Stimulated activated CD8-positive, alpha-beta memory T cell treated with anti-CD3 and anti-CD28 coated beads, Interleukin-7, amount 100 ng/mL, for 1 hour (primary cell): Measurements from ENCODE around the gene GAS2L2.

ENCODE experiments used
- DNase-seq, 2 donors: peaks; one replicate each; pipeline ENCODE4 v3.0.0-alpha.2; 2020; ENCODE audit warnings: low read depth in 2 of 2

The GAS2L2 gene

GRCh38 chr17:35752945-35753764 is at the start of gene GAS2L2:
Gene GAS2L2, minus strand, starts transcription at chr17:35753239. Its CDS starts 389 bp downstream, at chr17:35752850.
- DNase-seq = no peak

GRCh38 chr17:35801583-35802224 is 48.7 kb upstream of the GAS2L2 start:
- no peak for DNase-seq

DNA sequence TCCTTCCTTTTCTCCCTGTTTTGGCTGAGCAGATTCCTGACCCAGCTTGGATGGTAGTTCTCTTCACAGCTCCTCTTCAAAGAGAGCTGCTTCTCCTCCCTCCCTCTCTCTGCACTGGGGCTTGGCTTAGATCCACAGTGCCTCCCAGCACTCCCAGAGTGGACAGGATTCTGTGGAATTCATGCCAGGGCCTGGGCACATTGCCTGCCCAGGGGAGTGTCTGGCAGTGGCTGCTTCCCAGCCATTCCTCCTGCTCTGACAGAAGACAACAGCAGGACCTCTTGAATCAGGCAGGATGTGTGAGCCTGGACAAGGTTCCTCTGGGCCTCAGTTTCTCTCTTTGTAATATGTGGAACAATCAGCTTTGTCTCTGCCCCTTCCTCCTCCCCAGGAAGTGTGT is 46.9 kb upstream of the GAS2L2 start:
- DNase-seq = no peak

DNA sequence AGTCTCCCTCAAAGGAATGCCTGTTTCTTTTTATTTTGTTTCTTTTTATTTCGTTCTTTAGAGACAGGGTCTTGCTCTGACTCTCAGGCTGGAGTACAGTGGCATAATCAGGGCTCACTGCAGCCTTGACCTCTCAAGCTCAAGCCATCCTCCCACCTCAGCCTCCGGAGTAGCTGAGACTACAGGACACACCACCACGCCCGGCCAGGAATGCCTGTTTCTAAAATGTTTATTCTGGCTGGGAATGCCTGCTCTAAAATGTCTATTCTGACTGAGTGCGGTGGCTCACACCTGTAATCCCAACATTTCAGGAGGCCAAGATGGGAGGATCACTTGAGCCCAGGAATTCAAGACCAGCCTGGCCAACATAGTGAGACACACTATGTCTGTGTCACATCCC is 44.9 kb upstream of the GAS2L2 start:
- DNase-seq = no peak

DNA sequence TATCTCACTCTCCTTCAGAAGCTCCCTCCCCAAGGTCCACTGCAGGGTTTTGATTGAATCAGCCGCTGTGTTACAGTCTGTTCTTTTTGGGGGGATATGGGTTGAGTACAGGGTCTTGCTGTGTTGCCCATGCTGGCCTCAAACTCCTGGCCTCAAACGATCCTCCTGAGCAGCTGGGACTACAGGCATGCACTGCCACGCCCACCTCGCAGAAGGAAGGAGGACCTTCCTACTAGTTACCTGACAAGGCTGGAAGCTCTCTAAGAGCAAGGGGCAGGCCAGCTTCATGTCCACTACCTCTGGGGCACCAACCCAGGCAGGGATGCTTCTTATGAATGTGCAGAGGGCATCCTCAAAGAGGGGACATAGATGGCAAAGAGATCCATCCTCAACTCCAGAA is 44.3 kb upstream of the GAS2L2 start:
- DNase-seq = no peak

GRCh38 chr17:35796942-35797341 is 43.9 kb upstream of the GAS2L2 start:
- DNase-seq = no peak

DNA sequence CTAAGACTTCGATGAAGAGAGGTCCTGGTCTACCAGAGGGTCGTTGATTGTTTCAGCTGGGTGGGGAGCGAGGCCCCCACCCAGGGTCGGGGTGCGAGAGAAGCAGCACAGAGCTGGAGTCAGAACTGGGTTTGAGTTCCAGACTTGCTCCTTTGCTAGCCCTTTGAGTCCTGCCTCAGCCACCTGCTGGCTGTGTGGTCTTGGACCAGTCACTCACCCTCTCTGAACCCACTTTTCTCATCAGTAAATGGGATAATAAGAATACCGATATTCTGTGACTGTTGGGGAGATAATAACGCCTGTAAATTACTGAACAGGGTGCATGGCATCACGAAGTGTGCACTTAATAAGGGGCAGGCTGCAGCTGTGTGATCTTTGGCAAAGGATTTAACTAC is 42.8 kb upstream of the GAS2L2 start:
- no peak for DNase-seq

DNA sequence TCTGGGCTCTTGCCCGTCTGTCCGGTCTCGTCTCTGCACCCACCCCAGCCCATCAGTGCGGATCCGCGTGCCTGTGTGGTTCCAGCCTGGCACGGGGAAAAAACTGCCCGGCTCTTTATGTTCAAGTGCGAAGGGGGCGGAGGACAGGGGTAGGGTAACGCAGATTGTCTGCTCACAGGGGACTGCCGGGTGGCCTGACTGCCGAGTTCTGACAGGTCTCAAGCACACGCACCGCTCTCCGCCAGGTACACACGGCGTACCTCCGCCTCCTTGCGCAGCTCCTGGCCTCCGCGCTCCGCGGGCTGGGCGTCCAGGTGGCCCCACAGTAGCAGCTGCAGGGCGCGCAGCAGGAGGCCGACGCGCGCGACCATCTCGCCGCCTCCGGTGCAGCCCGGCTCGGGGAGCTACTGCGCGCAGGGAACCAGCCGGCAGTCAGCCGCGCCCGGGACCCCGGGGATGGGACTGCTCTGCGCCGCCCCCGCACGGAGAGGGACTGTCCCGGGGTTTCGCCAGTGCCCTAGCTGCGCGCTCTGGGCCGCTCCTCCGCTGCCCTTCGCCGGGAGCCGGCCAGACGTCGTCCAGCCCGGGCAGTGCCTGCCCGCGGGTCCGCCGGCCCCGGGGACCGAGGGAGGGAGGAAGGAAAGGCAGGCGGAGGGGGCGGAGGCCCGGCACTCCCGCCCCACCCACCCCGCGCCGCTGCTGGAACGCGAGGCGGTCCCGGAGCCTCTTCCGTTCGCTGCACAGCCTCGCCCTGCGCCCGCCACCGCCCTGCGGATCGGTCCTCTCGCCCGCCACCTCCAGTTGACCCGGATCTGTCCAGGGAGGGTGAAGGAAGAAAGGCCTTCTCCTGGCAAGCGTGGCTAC is 42.2 kb upstream of the GAS2L2 start, which contains the start of gene MMP28:
Gene MMP28, minus strand, starts transcription at position 635 of the 864 bp plus-strand sequence. Its CDS starts 264 bp downstream, at position 371.
- DNase-seq = no peak

DNA sequence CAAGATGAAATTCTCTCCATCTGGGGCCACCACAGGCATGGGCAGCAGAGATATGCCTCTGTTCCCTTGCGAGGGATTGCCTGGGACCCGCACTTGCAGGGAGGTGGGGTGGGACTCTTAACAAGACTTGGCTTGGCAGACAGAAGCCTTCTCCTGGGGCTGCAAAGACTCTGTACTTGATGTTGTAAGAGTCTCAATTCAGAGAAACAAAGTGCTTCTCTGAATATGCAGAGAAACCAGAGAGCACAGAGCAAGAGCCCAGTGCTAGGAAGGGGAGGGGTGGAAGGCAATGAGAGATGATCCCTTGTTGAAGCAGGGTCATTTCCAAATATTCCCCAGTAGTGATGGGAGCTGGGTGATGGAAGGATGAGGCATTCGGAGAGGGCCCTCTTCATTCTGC is 40.2 kb upstream of the GAS2L2 start:
- no peak for DNase-seq

DNA sequence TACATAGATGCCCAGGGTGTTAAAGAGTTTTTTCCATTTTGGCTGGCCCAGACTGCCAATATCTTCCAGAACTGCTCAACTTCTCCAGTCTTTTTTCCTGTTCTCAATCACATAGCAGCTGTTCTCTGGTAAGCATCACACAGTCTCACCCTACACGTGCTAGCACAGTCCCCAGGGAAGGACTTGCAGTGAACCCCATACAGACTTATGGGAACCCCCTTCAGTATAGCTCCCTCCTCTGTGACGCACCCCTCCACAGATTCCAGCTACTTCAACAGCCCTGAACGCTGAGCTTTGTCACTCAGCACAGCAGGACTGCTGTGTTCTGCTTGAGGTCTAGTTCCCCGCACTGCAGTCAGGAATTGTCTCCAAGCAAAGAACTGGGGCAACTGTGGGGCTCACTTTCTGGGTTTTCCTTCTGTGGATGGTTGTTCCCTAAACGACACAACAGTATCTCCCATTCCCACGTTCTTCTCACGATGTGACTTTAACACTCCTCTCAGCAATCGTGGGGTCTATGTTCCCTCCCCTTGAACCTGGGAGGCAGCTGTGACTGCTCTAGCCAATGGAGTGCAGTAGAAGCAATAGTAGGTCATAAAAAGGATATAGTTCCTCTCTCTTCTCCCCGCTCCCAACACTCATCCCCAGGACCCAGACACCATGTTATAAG is 38.8 kb upstream of the GAS2L2 start:
- DNase-seq = no peak

GRCh38 chr17:35790841-35791240 is 37.8 kb upstream of the GAS2L2 start:
- no peak for DNase-seq

GRCh38 chr17:35788477-35789368 is 35.7 kb upstream of the GAS2L2 start:
- DNase-seq = no peak

DNA sequence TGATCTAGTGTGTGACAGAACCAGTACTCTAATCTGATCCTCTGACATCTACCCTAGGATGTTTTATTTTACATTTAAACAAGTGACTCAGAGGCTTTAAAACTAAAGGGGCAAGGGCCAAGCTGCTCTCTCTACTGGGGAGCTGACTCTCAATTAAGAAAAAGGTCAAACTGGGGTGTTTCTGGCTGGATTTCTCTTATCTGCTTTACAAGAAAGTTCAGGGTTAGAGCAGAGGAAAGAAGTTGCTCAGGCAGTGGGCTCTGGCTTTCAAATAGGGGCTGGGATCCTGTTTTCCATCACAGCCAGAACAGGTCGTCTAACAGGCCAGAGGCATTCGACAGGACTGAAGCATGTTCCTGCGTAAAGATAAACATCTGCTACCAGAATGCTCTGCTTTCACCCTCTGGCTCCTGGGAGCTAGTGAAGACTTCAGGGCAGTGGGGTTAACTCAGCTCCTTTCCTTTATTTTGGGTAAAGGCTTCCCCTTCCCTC is 33.9 kb upstream of the GAS2L2 start:
- no peak for DNase-seq

DNA sequence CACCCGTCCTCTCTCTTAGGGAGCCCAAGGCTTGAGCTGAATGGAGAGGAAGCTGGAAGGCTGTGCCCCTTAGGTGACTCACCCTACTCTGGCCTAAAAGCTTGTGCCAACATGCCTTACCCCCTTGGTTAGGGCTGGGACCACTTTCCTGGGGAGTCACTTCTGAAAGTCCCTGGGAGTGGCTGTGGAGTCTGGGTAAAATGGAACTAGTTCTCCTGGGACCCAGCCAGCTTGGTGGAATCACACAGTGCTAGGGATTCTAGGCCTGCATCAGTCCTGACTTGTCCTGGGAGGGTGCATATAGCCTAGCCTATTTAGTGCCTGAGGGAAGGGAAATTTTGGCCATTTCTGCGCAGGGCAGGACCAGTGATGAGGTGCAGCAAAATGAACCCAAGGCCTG is 31.9 kb upstream of the GAS2L2 start:
- DNase-seq = no peak

DNA sequence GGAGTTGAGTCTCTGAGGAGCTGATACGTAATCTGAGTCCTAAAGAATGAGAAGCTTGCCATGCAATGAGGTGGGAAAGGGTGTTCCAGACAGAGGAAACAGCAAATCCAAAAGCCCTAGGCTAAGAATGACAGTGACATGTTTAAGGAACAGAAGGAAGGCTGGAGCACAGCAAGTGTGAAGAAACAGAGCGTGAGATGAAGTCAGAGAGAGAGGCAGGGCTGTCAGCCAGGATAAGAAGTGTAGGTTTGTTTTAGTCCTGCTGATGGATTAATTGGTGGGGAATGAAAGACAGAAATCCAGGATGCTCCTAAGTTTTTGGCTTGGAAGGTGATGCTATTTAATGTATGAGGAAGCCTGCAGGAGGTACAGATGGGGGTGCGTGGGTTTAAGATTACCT is 27.9 kb upstream of the GAS2L2 start:
- no peak for DNase-seq

DNA sequence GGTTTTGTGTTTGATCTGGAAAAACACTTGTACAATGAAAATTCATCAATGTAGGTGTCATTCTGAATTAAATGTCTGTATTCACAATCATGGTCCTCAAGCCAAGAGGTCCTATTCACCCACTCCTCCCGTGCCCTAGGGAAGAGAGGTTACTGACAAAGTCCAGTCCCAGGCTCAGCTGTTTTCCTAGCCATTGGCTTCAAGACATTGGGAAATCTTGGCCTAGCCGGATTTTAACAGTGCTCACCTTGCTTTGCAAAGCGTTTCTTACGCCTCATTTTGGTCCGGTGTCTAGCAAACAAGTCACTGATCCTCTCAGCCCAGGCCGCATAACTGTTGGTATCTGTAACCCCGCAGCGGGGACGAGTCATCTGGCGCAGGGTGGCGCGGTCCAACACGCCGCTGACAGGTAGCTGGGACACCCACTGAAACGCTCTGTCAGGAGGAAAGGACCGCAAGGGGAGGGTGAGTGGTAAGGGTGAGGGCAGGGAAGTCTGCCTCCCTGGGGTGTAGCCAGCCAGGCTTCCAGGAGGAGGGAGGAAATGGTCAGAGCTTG is 25.7 kb upstream of the GAS2L2 start:
- no peak for DNase-seq

DNA sequence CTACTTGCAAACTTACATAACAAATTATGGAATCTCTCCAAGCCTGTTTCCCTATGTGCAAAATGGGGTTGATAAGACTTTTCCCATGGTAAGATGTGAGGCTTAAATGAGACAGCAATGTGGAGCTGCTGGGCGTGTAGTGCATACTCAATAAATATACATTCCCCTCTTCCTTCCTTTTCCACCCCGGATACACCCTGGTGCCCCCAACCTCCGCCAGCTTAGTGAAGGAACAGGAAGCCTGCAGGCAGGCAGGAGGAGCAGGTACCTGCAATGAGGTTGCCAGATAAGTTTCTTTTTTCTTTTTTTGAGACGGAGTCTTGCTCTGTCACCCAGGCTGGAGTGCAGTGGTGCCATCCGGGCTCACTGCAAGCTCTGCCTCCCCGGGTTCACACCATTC is 22.5 kb upstream of the GAS2L2 start:
- no peak for DNase-seq

DNA sequence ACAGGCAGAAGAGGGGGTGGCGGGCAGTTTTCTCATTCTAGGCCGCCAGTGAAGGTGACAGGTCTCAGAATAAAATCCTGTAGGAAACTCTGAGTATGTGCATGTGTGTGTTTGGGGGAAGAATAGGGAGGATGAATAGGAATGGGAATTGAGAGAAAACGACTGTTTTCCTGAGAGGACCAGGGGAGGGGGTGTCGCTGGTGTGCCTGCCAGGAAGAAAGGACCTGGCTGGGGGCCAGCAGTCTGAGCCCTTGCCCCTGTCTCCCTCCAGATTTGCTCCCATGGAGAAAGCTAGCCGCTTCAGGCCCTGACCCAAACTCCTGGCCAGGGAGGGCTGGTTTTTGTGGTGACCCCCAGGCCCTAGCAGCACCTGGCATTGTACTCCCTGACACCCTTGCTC is 22.0 kb upstream of the GAS2L2 start:
- no peak for DNase-seq

DNA sequence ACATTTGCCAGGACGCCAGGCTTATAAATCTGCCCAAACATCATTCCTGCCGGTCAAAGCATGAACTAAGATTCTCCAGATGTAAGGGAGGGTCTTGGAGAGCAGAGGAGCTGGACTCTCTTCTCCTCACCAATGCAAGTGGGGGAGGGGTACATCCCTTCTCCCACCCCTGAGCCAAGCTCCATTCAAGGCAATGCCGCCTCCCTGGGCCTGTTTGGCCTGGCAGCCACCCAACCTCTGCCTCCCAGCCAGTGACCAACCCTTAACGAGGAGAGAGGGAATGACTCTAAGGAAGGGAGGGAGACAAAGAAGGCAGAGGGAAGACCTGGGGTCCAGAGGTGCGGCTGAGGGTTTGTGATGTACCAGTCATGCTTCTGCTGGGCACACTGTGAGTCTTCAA is 21.5 kb upstream of the GAS2L2 start:
- no peak for DNase-seq

DNA sequence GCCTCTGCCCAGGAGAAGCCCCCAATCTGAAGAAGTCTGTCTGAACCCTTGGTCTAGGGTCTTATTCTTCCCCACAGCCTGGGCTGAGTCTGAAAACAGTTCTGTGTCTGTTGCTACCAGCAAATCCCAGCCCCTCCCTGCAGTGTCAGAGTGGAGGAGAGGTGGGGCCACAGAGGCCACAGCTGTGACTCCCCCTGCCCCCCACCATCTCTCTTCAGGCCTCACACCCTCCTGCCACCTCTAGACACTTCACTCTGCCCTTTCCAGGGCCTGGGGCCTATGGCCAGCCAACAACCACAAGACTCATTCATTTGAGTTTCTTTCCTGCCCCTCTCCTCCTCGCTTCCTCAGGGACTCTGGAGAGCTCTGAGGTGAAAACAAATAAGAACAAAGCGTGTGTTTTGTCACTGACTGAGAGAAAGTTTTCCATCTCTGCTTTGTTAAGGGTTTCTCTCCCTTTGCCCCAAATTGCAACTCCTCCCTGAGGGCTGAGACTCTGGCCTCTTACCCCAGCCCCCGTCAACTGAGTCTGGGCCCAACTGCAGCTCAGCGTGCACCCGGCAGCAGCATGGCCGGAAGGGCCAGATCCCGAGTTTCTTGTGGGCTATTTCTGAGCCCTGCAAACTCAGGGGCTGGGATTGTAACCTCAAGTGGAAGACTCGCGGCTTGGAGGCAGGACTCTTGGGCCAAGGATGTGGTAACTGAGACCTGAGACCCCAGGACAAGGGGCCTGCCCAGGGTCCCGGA is 20.8 kb upstream of the GAS2L2 start:
- DNase-seq = no peak
